ENCODE measurements around the gene LRRC36.

The LRRC36 gene

DNA sequence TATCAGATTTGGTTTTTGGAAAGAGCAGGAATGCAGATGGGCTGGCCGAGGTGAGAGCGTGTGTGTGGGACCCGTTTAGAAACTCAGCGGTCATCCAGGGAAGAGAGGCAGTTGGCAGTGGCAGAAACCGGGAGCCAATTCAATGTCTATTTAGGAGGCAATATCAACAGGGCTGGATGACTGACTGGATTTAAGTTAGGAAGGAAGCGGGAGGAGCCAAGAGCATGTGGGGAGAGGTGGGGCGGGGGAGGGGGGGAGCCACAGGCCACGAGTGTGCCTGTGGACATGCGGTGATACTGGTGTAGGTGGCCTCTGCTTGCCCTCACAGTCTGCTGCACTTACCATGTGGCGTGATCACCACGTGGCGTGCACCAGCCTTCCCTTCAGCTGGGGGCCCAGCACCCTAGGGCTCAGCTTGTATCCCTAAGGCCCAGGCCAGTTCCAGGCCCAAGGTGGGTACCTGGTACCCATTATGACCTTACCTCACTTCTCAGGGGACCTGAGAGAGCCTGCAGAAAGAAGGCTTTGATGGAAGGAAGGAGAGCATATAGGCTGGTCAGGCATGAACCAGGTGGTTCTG is 77.5 kb downstream of the LRRC36 start:
- no peak overlapping the region for H3K27ac ChIP-seq (ENCODE audit: extremely low read depth, low read depth, low read length)
- ChIA-PET CTCF (interaction anchor here (1.0 to 1.4 kb wide), 3 partner anchors 10 to 24 kb away, joined by 3 to 4 read pairs (median 4); partner anchors contain the start of gene ZDHHC1), POLR2A (no interaction called here)
- no peaks in the 10 kb centered on the region for H3K9me3 ChIP-seq (ENCODE audit: control insufficient read depth, insufficient read depth, low read depth, low read length)
- H3K36me3 ChIP-seq (ENCODE audit: control insufficient read depth in 2 of 2, insufficient read depth in 1 of 2, low read length in 2 of 2) = no peaks in the 10 kb centered on the region
- H3K4me1 ChIP-seq (ENCODE audit: control insufficient read depth, insufficient read depth, low read length) = no peaks in the 10 kb centered on the region
- H3K4me3 ChIP-seq (ENCODE audit: low read depth, low read length) = no peak overlapping the region
- TF ChIP-seq ZNF146 (tag by site-specific recombination; IDR thresholded peaks at IDR 0.05) (no peak), ZBTB17 (tag by site-specific recombination; IDR thresholded peaks at IDR 0.05) (no peak), KLF1 (tag by site-specific recombination; IDR thresholded peaks at IDR 0.05) (no peak), ZNF623 (tag by site-specific recombination; IDR thresholded peaks at IDR 0.05) (no peak), YY1 (tag by site-specific recombination; IDR thresholded peaks at IDR 0.05) (no peak), GFI1B (tag by site-specific recombination; IDR thresholded peaks at IDR 0.05) (no peak), ZNF560 (tag by site-specific recombination; IDR thresholded peaks at IDR 0.05; ENCODE audit: borderline replicate concordance) (no peak), ZNF248 (tag by site-specific recombination; IDR thresholded peaks at IDR 0.05) (no peak), ZNF670 (tag by site-specific recombination; IDR thresholded peaks at IDR 0.05; ENCODE audit: low read depth) (no peak), ZNF157 (tag by site-specific recombination; IDR thresholded peaks at IDR 0.05) (no peak), SALL2 (tag by site-specific recombination; IDR thresholded peaks at IDR 0.05; ENCODE audit: borderline replicate concordance) (no peak)
- TF ChIP-seq, protein P1, sequence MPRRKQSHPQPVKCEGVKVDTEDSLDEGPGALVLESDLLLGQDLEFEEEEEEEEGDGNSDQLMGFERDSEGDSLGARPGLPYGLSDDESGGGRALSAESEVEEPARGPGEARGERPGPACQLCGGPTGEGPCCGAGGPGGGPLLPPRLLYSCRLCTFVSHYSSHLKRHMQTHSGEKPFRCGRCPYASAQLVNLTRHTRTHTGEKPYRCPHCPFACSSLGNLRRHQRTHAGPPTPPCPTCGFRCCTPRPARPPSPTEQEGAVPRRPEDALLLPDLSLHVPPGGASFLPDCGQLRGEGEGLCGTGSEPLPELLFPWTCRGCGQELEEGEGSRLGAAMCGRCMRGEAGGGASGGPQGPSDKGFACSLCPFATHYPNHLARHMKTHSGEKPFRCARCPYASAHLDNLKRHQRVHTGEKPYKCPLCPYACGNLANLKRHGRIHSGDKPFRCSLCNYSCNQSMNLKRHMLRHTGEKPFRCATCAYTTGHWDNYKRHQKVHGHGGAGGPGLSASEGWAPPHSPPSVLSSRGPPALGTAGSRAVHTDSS (tag by site-specific recombination; IDR thresholded peaks at IDR 0.05) = no peak
- TF ChIP-seq, protein P2, sequence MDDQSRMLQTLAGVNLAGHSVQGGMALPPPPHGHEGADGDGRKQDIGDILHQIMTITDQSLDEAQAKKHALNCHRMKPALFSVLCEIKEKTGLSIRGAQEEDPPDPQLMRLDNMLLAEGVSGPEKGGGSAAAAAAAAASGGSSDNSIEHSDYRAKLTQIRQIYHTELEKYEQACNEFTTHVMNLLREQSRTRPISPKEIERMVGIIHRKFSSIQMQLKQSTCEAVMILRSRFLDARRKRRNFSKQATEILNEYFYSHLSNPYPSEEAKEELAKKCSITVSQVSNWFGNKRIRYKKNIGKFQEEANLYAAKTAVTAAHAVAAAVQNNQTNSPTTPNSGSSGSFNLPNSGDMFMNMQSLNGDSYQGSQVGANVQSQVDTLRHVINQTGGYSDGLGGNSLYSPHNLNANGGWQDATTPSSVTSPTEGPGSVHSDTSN (CRISPR knock-in tag; IDR thresholded peaks at IDR 0.05) = no peak
- TF ChIP-seq, protein P3, sequence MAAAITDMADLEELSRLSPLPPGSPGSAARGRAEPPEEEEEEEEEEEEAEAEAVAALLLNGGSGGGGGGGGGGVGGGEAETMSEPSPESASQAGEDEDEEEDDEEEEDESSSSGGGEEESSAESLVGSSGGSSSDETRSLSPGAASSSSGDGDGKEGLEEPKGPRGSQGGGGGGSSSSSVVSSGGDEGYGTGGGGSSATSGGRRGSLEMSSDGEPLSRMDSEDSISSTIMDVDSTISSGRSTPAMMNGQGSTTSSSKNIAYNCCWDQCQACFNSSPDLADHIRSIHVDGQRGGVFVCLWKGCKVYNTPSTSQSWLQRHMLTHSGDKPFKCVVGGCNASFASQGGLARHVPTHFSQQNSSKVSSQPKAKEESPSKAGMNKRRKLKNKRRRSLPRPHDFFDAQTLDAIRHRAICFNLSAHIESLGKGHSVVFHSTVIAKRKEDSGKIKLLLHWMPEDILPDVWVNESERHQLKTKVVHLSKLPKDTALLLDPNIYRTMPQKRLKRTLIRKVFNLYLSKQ (tag by site-specific recombination; IDR thresholded peaks at IDR 0.05; ENCODE audit: borderline replicate concordance) = no peak
- TF ChIP-seq, protein P4, sequence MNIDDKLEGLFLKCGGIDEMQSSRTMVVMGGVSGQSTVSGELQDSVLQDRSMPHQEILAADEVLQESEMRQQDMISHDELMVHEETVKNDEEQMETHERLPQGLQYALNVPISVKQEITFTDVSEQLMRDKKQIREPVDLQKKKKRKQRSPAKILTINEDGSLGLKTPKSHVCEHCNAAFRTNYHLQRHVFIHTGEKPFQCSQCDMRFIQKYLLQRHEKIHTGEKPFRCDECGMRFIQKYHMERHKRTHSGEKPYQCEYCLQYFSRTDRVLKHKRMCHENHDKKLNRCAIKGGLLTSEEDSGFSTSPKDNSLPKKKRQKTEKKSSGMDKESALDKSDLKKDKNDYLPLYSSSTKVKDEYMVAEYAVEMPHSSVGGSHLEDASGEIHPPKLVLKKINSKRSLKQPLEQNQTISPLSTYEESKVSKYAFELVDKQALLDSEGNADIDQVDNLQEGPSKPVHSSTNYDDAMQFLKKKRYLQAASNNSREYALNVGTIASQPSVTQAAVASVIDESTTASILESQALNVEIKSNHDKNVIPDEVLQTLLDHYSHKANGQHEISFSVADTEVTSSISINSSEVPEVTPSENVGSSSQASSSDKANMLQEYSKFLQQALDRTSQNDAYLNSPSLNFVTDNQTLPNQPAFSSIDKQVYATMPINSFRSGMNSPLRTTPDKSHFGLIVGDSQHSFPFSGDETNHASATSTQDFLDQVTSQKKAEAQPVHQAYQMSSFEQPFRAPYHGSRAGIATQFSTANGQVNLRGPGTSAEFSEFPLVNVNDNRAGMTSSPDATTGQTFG (tag by site-specific recombination; IDR thresholded peaks at IDR 0.05; ENCODE audit: borderline replicate concordance) = no peak
- TF ChIP-seq, protein P5, sequence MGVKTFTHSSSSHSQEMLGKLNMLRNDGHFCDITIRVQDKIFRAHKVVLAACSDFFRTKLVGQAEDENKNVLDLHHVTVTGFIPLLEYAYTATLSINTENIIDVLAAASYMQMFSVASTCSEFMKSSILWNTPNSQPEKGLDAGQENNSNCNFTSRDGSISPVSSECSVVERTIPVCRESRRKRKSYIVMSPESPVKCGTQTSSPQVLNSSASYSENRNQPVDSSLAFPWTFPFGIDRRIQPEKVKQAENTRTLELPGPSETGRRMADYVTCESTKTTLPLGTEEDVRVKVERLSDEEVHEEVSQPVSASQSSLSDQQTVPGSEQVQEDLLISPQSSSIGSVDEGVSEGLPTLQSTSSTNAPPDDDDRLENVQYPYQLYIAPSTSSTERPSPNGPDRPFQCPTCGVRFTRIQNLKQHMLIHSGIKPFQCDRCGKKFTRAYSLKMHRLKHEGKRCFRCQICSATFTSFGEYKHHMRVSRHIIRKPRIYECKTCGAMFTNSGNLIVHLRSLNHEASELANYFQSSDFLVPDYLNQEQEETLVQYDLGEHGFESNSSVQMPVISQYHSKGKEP (tag by site-specific recombination; IDR thresholded peaks at IDR 0.05) = no peak
- TF ChIP-seq, protein P6, sequence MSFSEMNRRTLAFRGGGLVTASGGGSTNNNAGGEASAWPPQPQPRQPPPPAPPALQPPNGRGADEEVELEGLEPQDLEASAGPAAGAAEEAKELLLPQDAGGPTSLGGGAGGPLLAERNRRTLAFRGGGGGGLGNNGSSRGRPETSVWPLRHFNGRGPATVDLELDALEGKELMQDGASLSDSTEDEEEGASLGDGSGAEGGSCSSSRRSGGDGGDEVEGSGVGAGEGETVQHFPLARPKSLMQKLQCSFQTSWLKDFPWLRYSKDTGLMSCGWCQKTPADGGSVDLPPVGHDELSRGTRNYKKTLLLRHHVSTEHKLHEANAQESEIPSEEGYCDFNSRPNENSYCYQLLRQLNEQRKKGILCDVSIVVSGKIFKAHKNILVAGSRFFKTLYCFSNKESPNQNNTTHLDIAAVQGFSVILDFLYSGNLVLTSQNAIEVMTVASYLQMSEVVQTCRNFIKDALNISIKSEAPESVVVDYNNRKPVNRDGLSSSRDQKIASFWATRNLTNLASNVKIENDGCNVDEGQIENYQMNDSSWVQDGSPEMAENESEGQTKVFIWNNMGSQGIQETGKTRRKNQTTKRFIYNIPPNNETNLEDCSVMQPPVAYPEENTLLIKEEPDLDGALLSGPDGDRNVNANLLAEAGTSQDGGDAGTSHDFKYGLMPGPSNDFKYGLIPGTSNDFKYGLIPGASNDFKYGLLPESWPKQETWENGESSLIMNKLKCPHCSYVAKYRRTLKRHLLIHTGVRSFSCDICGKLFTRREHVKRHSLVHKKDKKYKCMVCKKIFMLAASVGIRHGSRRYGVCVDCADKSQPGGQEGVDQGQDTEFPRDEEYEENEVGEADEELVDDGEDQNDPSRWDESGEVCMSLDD (tag by site-specific recombination; IDR thresholded peaks at IDR 0.05) = no peak
